NK-92 (cell line): ENCODE measurements around the gene AREL1.

Experiments
- DNase-seq: peaks from one replicate; lab custom pipeline; 2025; ENCODE audit not compliant: unreplicated experiment; lab: John Stamatoyannopoulos, UW

The AREL1 gene

GRCh38 chr14:74702293-74702692, 10.6 kb downstream of the AREL1 start:
- no peak for DNase-seq

GRCh38 chr14:74698465-74698864, 14.4 kb downstream of the AREL1 start:
- DNase-seq: no peak

GRCh38 chr14:74697976-74698375, 14.9 kb downstream of the AREL1 start:
- no peak for DNase-seq

GRCh38 chr14:74697543-74697942, 15.3 kb downstream of the AREL1 start:
- DNase-seq: no peak

GRCh38 chr14:74697011-74697410, 15.9 kb downstream of the AREL1 start:
- no peak for DNase-seq

GRCh38 chr14:74695406-74695805, 17.5 kb downstream of the AREL1 start:
- no peak for DNase-seq

GRCh38 chr14:74693191-74693590, 19.7 kb downstream of the AREL1 start:
- DNase-seq: no peak

- no peak for DNase-seq
Measured at GRCh38 chr14:74691456-74691855, 21.4 kb downstream of the AREL1 start.

GRCh38 chr14:74685921-74686678, 26.8 kb downstream of the AREL1 start:
- DNase-seq: no peak

GRCh38 chr14:74685056-74685455, 27.8 kb downstream of the AREL1 start:
- DNase-seq: no peak

- DNase-seq: no peak
Measured at GRCh38 chr14:74684434-74684833, 28.4 kb downstream of the AREL1 start.

GRCh38 chr14:74683406-74683805, 29.5 kb downstream of the AREL1 start:
- DNase-seq: no peak

- no peak for DNase-seq
Measured at GRCh38 chr14:74682169-74682952, 30.5 kb downstream of the AREL1 start.

- no peak for DNase-seq
Measured at GRCh38 chr14:74675219-74675618, 37.7 kb downstream of the AREL1 start.

- DNase-seq: no peak
Measured at GRCh38 chr14:74673768-74674167, 39.1 kb downstream of the AREL1 start.

GRCh38 chr14:74671789-74672188, 41.1 kb downstream of the AREL1 start:
- no peak for DNase-seq

- DNase-seq: no peak
Measured at GRCh38 chr14:74670726-74671411, 42.0 kb downstream of the AREL1 start.

GRCh38 chr14:74669846-74670245, 43.0 kb downstream of the AREL1 start:
- DNase-seq: no peak

- DNase-seq: no peak
Measured at GRCh38 chr14:74669256-74669655, 43.6 kb downstream of the AREL1 start.

GRCh38 chr14:74667758-74668157, 45.1 kb downstream of the AREL1 start:
- no peak for DNase-seq

GRCh38 chr14:74664717-74665116, 48.2 kb downstream of the AREL1 start:
- no peak for DNase-seq

- DNase-seq: no peak
Measured at GRCh38 chr14:74663884-74664283, 49.0 kb downstream of the AREL1 start.
